Measurements from ENCODE around the gene KLHL2.
"Not testable (repeated sequence)": the region's sequence is repeated elsewhere in the genome, so short reads cannot be mapped to it uniquely, and the experiment has no call there.

The KLHL2 gene

DNA sequence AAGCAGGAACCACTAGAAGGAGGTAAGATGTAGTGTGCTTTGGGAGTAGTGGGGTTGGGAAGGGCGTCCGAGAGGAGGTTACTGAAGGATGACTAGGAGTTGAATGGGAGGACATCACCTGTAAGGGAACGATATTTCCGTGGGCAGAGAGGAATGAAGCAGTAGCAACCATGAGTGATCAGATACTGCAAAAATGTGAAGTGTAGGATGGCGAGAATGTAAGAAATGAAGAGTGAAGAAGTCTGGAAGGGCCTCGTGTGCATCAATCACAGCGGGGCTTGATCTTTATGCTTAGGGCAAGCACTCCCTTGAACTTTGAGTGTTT is 120.7 kb downstream of the KLHL2 start:
- no peak for DNase-seq (ENCODE audit: low read depth in 2 of 2)

DNA sequence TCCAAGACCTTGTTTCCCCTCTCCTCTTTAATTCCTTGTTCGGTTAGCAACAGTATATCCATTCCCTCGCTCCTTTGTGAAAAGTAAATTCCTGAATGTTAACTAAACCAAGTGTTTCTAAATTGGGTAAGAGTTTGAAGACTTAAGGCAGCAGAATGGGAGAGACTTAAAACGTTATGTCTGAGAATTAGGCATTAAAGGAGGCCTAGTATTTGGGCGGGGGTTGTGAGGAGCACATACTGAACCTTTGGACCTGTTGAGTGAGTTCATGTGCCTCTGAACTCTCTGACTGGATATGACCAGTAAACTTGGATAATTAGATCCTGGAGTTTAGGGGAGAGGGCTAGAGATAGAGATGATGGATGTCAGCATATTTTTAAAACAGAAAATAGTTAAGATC is 121.3 kb downstream of the KLHL2 start:
- no peak for DNase-seq (ENCODE audit: low read depth in 2 of 2)

DNA sequence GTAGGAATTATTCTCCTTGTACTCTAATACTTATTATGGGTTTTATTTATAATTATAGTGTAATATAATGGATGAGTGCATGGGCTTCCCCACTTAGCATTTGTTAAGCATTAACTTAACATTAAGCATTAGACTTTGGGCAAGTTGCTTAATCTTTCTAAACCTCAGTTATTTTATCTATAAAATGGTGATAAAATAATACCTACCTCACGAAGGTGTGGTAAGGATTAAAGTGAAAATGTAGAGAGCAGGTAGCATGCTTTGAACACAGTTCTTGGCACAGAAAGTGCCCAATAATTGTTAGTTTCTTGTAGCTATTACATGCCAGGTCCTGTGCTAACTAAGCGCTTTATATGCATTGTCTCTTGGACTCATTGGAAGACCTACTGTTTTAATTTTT is 122.7 kb downstream of the KLHL2 start:
- no peak for DNase-seq (ENCODE audit: low read depth in 2 of 2)

DNA sequence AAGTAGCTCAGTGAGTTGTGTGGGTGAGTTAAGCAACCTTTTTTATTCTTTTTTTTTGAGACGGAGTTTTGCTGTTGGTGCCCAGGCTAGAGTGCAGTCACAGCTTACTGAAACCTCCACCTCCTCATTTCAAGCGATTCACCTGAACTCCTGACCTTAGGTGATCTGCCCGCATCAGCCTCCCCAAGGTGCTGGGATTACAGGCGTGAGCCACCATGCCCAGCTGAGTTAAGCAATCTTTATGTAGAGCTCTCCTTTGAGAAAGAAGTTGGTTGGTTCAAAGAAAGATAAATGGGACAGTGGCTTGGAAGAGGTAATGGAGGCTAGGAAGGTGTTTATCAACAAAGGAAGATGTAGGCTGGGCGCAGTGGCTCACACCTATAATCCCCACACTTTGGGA is 123.3 kb downstream of the KLHL2 start:
- DNase-seq (ENCODE audit: low read depth in 2 of 2): no peak

DNA sequence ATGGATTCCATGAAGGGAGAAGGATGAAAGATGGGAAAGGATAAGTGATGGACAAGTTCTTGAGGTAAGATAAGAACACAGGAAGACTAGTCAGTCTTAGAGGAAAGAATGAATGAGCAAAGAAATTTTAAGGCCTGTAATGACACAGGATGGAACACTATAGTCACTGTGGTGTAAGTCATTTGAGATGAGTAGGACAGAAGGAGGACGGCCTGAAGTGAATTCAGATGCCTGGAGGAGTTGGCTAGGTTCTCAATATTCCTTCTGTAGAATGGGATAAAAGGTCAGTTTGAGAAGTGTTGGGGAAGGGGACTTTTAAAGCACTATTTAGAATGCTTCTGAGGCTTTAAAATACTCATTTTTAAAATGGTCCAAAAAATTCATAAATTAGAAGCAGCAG is 124.0 kb downstream of the KLHL2 start:
- no peak for DNase-seq (ENCODE audit: low read depth in 2 of 2)

DNA sequence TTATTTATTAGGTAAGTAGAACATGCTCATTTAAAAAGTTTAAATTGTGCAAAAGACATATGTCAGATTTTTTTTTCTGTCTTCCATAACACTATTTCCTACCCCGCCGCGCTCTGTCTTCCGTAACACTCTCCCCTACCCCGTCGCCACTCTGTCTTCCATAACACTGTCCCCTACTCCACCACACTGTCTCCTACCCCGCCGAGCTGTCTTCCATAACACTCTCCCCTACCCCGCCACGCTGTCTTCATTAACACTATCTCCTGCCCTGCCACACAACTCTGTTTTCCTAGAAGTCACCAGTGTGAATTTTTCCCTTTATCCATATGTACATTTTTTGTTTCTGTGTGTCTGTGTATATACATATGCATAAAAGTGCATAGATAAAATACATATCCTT is 124.5 kb downstream of the KLHL2 start:
- DNase-seq (ENCODE audit: low read depth in 2 of 2): no peak

DNA sequence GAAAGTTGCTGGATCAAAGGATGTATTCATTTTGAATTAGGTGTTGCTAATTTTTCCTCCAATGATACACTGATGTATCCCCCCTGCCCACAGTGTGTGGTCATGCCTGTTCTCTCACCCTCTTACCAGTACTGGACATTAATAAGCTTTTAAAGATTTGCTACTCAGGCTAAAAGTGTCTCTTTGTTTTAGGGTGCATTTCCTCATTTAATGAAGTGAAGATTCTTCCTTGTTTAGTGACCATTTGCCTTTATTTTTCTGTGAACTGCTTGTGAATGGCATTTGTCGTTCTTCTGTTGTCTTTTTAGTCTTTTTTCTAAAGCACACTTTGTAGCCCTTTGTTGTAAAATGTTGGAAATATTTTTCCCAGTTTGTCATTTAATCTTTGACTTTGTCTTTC is 125.1 kb downstream of the KLHL2 start:
- no peak for DNase-seq (ENCODE audit: low read depth in 2 of 2)

DNA sequence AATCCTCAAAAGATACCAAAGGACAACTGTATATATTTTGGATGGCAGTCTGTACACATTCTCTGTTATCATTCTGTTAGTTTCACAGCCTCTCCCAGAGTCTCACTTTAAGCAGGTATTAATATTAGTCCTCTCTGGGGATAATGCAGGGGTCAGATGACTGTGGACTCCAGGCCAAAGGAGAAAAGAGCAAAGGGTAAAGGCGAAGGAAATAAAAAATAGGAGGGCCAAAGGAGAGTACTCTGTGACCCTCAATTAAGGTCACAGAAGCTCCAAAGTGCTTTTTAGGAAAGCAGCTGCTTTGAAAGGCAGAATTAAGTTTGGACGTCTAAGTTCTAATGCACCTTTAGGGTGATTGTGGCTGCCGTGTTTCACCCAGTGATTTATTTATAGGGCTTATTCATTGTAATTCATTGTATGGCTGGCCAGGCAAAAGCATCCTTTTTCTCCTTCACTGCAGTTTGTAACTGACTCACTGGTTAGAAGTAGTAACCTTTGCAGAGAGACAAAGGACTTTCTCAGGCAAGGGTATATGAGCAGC is 127.9 kb downstream of the KLHL2 start:
- DNase-seq (ENCODE audit: low read depth in 2 of 2): no peak

DNA sequence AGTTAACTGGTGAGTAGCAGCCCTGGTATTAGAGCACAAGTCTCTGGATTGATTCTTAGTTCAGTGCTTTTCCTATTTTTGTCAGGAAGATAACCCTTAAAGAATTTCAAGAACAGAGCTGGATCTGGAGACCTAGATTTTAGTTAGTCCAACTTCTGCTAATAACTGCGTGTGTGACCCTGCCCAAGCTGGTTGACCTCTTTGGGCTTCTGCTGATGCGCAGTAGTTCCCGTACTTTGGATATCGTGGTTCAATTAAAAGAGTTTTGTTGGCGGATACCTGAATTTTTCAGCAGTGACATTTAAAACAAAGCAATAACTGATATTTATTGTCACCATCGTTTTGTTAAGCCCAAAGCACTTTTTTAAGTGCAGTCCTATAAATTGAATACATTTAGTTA is 129.4 kb downstream of the KLHL2 start:
- DNase-seq (ENCODE audit: low read depth in 2 of 2): no peak

DNA sequence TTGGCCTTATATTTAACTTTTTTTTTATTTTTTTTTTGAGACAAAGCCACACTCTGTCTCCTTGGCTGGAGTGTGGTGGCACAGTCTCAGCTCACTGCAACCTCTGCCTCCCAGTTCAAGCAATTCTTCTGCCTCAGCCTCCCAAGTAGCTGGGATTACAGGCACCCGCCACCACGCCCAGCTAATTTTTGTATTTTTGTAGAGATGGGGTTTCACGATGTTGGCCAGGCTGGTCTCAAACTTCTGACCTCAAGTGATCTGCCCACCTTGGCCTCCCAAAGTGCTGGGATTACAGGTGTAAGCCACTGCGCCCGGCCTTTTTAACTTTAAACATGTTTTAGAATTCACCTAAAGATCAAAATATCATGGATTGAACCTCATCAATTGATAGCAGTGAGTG is 135.0 kb downstream of the KLHL2 start:
- not testable (repeated sequence) for DNase-seq (ENCODE audit: low read depth in 2 of 2)

DNA sequence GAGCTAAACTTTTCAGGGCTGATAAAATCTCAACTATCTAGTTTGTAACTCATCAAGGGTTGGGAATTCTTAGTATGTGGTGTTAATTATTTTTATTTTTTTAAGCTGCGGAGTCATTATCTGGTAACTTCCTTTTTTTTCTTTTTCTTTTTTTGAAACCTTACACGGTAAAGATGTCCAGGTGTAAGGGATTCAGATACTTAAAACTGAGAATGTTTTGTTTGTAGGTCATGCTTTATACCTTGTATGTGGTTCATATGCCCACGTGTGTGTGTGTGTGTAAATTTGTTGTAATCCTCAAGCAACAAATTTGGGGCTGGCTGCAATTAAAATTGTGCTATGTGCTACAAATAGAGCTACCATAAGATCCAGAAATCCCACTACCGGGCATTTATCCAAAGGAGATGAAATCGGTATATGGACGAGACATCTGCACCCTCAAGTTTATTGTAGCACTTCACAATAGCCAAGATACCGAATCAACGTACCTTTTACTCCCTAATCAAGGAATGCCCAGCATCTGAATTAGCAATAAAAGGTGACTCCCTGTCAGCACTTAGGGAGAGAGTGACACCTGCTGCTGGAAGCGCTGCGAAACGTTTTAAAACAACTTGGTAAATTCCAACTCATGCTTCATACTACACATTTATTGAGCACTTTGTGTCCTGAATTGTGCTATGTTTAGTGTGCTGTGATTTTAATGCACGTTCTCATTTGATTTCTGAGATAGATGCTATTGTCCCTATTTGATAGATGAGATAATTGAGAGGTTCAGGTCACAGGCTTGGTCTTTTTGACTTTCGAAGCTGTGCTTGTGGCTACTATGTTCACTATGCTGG is 136.2 kb downstream of the KLHL2 start:
- DNase-seq (ENCODE audit: low read depth in 2 of 2): no peak

DNA sequence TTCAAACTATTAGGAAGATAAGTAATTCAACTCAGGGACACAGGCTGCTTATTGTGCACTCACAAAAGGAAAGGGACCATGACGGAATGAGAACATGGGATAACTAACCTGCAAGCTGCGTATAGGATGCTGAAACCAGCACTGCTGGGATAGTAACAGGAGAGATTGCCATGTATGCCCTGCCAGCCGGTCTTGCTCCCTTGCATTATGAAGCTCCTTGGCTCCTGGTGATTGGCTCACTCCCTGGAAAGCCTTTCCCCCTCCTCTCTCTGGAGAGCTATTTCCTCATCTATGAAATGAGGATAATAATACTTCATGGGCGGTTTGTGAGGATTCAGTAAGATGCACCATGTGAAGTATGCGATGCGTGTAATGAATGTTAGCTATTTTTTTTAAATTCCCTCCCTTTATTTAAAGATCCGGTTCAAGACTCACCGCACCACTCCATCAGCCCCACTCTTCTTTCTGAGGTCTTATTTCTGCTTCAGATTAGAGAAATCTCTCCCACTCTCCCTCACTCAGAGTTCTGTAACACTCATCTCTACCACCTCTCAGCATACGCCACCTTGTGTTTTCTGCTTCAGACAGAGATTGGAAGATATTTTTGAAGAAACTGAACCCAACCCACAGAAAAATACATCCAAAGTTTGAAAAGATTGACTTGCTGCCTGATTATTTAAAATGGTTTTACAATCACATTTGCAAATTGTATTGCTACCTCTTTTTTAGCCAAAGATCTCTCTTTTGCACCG is 138.5 kb downstream of the KLHL2 start:
- DNase-seq (ENCODE audit: low read depth in 2 of 2): no peak

DNA sequence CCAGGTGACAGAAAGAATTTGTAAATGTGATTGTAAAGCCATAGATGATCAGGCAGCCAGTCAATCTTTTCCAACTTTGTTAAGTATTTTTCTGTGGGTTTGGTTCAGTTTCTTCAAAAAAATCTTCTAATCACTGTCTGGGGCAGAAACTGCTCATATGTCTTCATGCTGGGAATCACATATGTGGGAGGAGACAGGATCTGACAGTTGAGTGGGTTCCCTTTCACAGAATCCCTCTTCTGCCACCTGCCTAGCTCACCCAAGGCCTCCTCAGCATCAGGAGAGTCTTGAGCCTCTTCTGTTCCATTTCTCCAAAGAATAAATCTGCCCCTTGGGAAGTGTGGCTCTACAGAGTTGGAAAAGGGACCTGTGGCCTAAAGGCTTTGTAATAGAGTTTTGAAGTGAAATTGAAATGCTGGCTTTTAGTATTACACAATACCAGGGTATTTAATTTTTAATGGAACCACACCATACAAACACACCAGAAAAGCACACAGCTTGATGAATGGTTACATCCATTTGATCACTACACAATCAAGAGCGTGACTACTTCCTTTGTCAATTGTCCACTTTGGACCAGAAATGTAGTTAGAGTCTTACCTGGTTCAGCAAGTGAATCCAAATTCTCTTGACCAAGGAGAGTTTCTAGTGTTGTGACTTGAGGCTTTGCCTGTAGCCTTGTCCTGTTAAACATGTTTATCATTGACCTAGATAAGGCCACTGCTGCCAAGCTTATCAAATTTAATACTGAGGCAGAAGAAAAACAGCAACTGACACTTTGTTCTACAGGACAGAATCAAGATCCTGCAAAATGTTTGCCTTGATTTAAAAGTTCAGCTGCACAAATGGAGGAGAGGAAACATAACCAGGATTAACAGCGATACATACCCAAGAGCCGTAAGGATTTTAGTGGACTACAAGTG is 140.5 kb downstream of the KLHL2 start:
- DNase-seq (ENCODE audit: low read depth in 2 of 2): no peak

DNA sequence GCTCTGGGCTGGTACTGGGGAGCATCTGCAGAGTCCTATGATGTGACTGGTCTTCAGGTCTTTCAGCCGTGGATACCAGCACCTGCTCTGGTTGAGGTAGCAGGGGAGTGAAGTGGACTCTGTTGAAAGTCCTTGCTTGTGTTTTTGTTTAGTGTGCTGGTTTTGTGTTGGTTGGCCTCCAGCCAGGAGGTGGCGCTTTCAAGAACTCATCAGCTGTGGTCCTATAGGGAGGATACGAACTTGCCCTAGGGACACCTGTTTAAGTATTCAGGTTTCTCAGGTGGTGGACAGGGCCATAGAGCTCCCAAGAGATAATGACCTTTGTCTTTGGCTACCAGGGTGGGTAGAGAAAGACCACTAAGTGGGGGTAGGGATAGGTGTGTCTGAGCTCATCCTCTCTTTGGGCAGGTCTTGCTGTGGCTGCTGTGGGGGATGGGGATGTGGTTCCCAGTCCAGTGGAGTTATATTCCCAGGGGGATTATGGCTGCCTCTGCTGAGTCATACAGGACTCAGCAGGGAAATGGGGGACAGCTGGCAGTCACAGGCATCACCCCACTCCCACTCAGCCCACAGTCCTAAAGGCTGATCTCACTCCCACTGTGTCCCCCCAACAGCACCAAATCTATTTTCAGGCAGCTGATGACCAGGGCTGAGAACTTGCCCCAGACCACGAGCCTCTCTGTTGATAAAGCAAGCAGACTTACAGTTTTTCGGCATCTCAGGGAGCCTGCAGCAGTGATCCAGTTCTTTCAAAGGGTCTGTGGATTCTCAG is 144.2 kb downstream of the KLHL2 start:
- DNase-seq (ENCODE audit: low read depth in 2 of 2): no peak

DNA sequence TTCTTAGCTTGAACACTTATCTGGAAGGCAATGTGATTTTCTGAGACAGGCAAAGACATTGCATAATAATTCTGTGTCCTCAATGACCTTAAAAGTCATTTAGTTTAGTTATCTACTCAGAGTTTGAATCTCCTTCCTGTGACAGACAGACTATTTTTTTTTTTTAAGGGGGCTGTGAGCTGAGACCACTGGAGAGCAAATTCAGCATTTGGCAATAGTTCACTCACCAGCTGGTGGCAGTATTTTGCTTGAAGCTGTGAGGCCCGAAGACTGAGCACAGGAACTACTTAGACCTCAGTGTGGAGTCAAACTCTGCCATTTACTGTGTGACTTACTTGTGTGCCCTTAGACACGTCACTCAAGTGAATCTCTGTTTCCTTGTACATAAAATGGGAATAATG is 148.5 kb downstream of the KLHL2 start:
- no peak for DNase-seq (ENCODE audit: low read depth in 2 of 2)

DNA sequence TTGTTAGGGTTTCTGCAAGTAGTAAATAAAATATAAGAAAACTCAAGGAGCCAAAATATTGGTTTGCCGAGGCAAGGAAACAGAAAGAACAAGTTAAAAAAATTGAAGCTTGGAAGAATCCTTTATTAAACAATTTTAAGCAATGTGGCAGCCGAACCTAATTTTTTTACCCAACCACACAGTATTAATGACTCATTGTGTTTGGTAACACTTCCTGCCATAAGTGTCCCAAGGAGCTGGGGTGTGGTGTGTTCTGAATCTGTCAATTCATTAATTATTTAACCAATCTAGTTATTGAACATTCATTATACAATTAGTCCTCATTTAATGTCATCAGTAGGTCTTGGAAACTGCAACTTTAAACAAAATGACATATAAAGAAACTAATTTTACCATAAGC is 152.1 kb downstream of the KLHL2 start:
- DNase-seq (ENCODE audit: low read depth in 2 of 2): no peak

DNA sequence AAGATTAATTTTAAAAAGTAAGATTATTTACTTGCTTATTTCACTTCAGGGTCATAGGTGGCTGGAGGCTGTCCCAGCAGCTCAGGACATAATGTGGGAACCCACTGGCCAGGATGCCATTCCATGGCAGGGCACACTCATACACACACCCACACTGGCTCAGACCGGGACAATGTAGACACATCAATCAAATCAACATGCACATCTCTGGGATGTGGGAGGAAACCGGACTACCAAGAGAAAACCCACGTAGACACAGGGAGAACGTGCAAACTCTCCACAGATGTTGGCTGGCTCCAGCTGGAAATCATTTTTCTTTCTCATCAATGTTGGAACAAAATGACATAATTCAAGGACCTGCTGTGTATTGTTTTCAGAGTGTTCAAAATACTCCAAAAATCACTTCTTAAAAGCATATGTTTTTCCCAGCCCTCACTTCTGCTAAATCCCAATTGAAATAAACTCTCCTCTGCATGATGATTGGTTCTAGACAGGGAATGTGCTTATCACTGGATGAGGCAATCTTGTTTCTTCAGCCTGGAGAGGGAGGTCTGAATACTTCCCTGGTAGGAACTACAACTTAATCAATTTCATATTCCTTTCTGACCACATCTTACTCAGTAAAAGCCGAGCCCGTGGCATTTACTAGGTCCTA is 152.8 kb downstream of the KLHL2 start:
- DNase-seq (ENCODE audit: low read depth in 2 of 2): no peak

DNA sequence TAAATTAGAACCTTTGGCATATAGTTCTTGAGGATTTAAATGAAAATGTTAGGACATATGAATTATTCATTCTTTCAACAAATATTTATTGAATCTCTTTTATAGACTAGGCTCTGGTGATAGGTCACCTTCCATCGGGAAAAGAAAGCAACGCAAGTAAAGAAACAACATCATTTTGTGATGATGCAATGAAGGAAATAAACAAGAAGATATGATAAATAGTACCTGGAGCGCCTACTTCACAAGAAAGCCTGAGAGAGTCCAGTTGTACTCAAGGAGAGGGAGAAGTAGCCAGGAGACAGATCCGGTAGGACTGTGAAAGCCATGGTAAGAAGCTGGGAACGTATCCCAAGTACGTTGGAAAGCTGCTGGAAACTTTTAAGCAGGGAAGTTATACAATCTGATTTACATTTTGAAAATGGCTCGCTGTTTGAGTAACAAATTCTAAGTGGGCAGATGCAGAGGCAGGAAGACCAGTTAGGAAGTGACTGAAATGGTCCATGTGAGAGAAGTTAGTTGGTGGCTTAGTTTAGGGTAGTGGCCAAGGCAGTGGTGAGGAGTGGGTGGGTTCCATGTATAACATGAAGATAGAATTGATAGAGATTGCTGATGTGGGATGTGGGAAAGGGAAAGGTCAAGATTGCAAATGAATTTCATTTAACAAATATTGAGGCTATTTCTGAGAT is 153.8 kb downstream of the KLHL2 start:
- DNase-seq (ENCODE audit: low read depth in 2 of 2): no peak

DNA sequence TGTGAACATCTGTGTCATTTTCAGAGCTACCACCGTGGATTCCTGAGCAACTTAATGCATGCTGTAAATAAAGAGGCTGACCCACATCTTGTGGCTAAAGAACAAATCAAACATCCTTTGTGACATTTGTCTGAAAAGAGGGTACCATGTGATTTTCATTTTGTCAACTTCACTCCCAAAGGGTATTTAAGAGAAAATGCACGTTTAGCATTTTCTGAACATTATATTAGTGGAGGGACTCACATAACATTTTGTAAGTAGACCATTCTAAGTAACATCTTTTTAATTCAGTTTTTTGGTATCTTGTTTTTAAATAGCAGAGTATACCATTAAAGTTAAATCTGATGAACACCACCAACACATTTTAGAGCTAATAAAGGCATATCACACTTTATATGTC is 154.4 kb downstream of the KLHL2 start:
- DNase-seq (ENCODE audit: low read depth in 2 of 2): no peak

DNA sequence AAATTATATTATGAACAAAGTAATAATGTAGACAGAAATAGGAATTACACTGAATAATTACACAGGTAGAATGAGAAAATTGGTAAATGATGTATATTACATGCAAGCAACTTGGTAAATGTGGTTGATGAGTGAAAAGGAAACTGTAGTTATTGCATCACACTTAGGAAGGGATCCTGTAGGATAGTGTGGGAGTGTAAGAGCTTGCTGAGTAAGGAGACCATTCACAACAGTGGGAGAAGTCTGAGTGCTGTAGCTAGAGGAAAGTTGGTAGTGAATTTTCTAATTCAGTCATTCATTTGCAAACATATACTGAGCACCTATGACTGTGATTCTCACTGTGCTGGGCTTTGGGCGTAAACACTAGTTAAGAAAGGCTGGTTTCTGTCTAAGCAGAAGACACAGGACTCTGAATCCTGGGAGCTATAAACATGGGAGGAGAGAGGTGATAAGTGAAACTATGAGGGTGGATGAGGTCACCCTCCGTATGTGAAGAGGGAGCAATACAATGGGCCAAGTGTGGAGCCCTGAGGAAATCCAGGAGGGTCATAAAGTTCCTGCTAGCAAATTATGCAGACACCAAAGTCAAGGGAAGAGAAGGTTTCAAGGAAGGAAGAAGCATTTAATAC is 157.2 kb downstream of the KLHL2 start:
- DNase-seq (ENCODE audit: low read depth in 2 of 2): no peak
